Activated CD4-positive, CD25-positive, alpha-beta regulatory T cell treated with anti-CD3 and anti-CD28 coated beads, Interleukin-2, amount 50 U/mL, for 16 hours (primary cell): ENCODE measurements around the gene POU3F2.

Experiments used
- DNase-seq: peaks from one replicate; pipeline ENCODE4 v3.0.0-alpha.2; 2020; ENCODE audit warnings: low read depth, low spot score

Gene POU3F2

GRCh38 chr6:98830146-98830545 is 4.2 kb upstream of the POU3F2 start:
- no peak for DNase-seq

GRCh38 chr6:98831057-98831958 is 3.1 kb upstream of the POU3F2 start:
- DNase-seq = no peak

- DNase-seq = no peak
Measured at GRCh38 chr6:98831959-98832283, 2.5 kb upstream of the POU3F2 start.

GRCh38 chr6:98832284-98833056 is 1.9 kb upstream of the POU3F2 start:
- no peak for DNase-seq

- no peak for DNase-seq
Measured at GRCh38 chr6:98833057-98833306, 1.4 kb upstream of the POU3F2 start.

GRCh38 chr6:98833307-98834059 is 891 bp upstream of the POU3F2 start:
- DNase-seq = no peak

GRCh38 chr6:98835149-98836024 is 1.0 kb downstream of the POU3F2 start:
- no peak for DNase-seq

GRCh38 chr6:98836025-98836961 is 1.9 kb downstream of the POU3F2 start:
- DNase-seq = no peak

GRCh38 chr6:98836962-98837944 is 2.9 kb downstream of the POU3F2 start:
- DNase-seq = no peak

- no peak for DNase-seq
Measured at GRCh38 chr6:98838032-98838431, 3.7 kb downstream of the POU3F2 start.

- no peak for DNase-seq
Measured at GRCh38 chr6:98838975-98839374, 4.6 kb downstream of the POU3F2 start.

- DNase-seq = no peak
Measured at GRCh38 chr6:98839781-98840361, 5.5 kb downstream of the POU3F2 start.

- DNase-seq = no peak
Measured at GRCh38 chr6:98840385-98840784, 6.0 kb downstream of the POU3F2 start.

GRCh38 chr6:98840996-98841513 is 6.7 kb downstream of the POU3F2 start:
- no peak for DNase-seq

- DNase-seq = no peak
Measured at GRCh38 chr6:98841621-98842341, 7.4 kb downstream of the POU3F2 start.

- DNase-seq = no peak
Measured at GRCh38 chr6:98842342-98843180, 8.2 kb downstream of the POU3F2 start.
